K562 (cell line): Measurements from ENCODE around the gene GDF15. TPM values are rescaled to one million over a fixed set of nuclear protein-coding genes. Genes with fewer than 3 reads are reported as not detected.

Experiments used
- CHD4 ChIP-seq: fragments of 200-600 bp; sonication (generic); IDR thresholded peaks from 3 replicates; pipeline ENCODE4 v1.6.1; 2012; ENCODE audit warnings: low read depth, mild to moderate bottlenecking, mixed read lengths, low read length, inconsistent platforms; ENCODE audit not compliant: insufficient read depth, insufficient replicate concordance, poor library complexity, severe bottlenecking
- CLOCK ChIP-seq: fragments of 250-450 bp; sonication (Bioruptor Pico); IDR thresholded peaks from 2 replicates; pipeline ENCODE4 v1.4.0; 2020; ENCODE audit warnings: mild to moderate bottlenecking, moderate library complexity, borderline replicate concordance
- EWSR1 ChIP-seq: fragments of 450-650 bp; IDR thresholded peaks from 2 replicates; pipeline ENCODE4 v1.6.1; 2018; ENCODE audit warnings: borderline replicate concordance, mild to moderate bottlenecking, low read depth, moderate library complexity; ENCODE audit not compliant: partially characterized antibody
- HDGF ChIP-seq: fragments of 450-650 bp; IDR thresholded peaks from 2 replicates; pipeline ENCODE4 v1.6.1; 2016
- HINFP ChIP-seq: fragments of 450-650 bp; conservative IDR thresholded peaks from 2 replicates; pipeline ENCODE4 v1.6.1; 2016; ENCODE audit warnings: missing genetic modification characterization, low read depth, mild to moderate bottlenecking, control low read depth, missing compliant biosample characterization
- HNRNPK ChIP-seq: fragments of 200-400 bp; formaldehyde crosslinking; IDR thresholded peaks from one replicate; pipeline ENCODE4 v1.6.1; 2018; ENCODE audit warnings: mild to moderate bottlenecking, low read depth, low read length; ENCODE audit not compliant: poor library complexity, severe bottlenecking
- JUND ChIP-seq, 2 experiments: IDR thresholded peaks; 2 replicates in 1 of 2; 3 replicates in 1 of 2; pipeline ENCODE4 v1.6.1; 2011; ENCODE audit warnings: borderline replicate concordance in 2 of 2, low read depth in 2 of 2, low read length in 2 of 2, improper control_type of control experiment in 1 of 2, missing biosample characterization in 1 of 2, missing genetic modification characterization in 1 of 2, missing genetic modification reagents in 1 of 2
- KAT2B ChIP-seq: IDR thresholded peaks from one replicate; pipeline ENCODE4 v1.6.1; 2012; ENCODE audit warnings: low read depth, mild to moderate bottlenecking, control low read depth, inconsistent platforms, low read length, moderate library complexity
- KDM1A ChIP-seq, 2 experiments: fragments of 450-650 bp; IDR thresholded peaks; 2 replicates each; pipeline ENCODE4 v1.6.1; 2016; ENCODE audit warnings: mild to moderate bottlenecking in 2 of 2
- MECOM ChIP-seq: fragments of 250-450 bp; sonication (Bioruptor Pico); IDR thresholded peaks from 2 replicates; pipeline ENCODE4 v1.8.0; 2022; ENCODE audit warnings: inconsistent platforms
- MEF2D ChIP-seq: conservative IDR thresholded peaks from 2 replicates; pipeline ENCODE4 v1.6.1; 2016; ENCODE audit warnings: low read depth, missing genetic modification characterization, missing compliant biosample characterization
- NR4A1 ChIP-seq, 2 experiments: fragments of 250-450 bp in 1 of 2; fragments of 450-650 bp in 1 of 2; sonication (Bioruptor Pico) in 1 of 2; IDR thresholded peaks; 2 replicates each; pipeline versions ENCODE4 v1.4.0 to v1.6.1; 2016 to 2020; ENCODE audit warnings: mild to moderate bottlenecking in 2 of 2, missing compliant biosample characterization in 1 of 2, missing genetic modification characterization in 1 of 2, moderate library complexity in 1 of 2
- OTX1 ChIP-seq: fragments of 450-650 bp; formaldehyde crosslinking; IDR thresholded peaks from 2 replicates; pipeline ENCODE4 v1.4.0; 2022; ENCODE audit warnings: mild to moderate bottlenecking
- RAD21 ChIP-seq, 2 experiments: fragments of 250-450 bp in 1 of 2; fragments of 450-650 bp in 1 of 2; sonication (Bioruptor Pico) in 1 of 2; formaldehyde crosslinking in 1 of 2; IDR thresholded peaks in 1 of 2; conservative IDR thresholded peaks in 1 of 2; 2 replicates each; pipeline versions ENCODE4 v1.4.0 to v1.8.0; 2020 to 2022; ENCODE audit warnings: mild to moderate bottlenecking in 2 of 2, moderate library complexity in 1 of 2
- RBM25 ChIP-seq: fragments of 200-400 bp; formaldehyde crosslinking; IDR thresholded peaks from 2 replicates; pipeline ENCODE4 v1.6.1; 2018; ENCODE audit warnings: low read length, low read depth, moderate library complexity; ENCODE audit not compliant: severe bottlenecking
- RBM39 ChIP-seq: fragments of 200-400 bp; formaldehyde crosslinking; optimal IDR thresholded peaks from 2 replicates; pipeline ENCODE3; 2018; ENCODE audit warnings: low read depth, low read length
- SMC3 ChIP-seq: conservative IDR thresholded peaks from 2 replicates; pipeline ENCODE4 v1.6.1; 2011; ENCODE audit warnings: low read depth, low read length, improper control_type of control experiment; ENCODE audit not compliant: insufficient read depth
- TCF7L2 ChIP-seq: fragments of 150-350 bp; IDR thresholded peaks from 2 replicates; pipeline ENCODE4 v1.6.1; 2016; ENCODE audit warnings: low read depth, mild to moderate bottlenecking, low read length, moderate library complexity
- ZNF23 ChIP-seq: fragments of 250-450 bp; sonication (Bioruptor Pico); IDR thresholded peaks from 2 replicates; pipeline ENCODE4 v1.4.0; 2020; ENCODE audit warnings: mild to moderate bottlenecking
- ZNF584 ChIP-seq: fragments of 200-800 bp; sonication (Bioruptor generic); IDR thresholded peaks from 2 replicates; pipeline ENCODE4 v1.6.1; 2016; ENCODE audit warnings: low read depth, mild to moderate bottlenecking, missing genetic modification characterization, missing compliant biosample characterization
- ZNF695 ChIP-seq: fragments of 450-650 bp; formaldehyde crosslinking; IDR thresholded peaks from 2 replicates; pipeline ENCODE4 v1.4.0; 2020; ENCODE audit warnings: mild to moderate bottlenecking, moderate library complexity
- ZNF785 ChIP-seq: fragments of 250-450 bp; sonication (Bioruptor Pico); IDR thresholded peaks from 2 replicates; pipeline ENCODE4 v1.4.0; 2020; ENCODE audit warnings: mild to moderate bottlenecking
- polyA plus RNA-seq, 8 experiments: library from polyadenylated mRNA; depleted of rRNA in 4 of 8; stranded (reverse) in 5 of 8; unstranded in 3 of 8; fragments of >200 nt; fragmentation: Nextera tagmentation in 2 of 8; fragmentation: Illumina TruSeq in 1 of 8; extraction: Ambion mirVana in 2 of 8; extraction: Trizol in 1 of 8; gene quantifications; 2 replicates each; pipeline versions ENCODE4 v1.2.1 to v1.2.3, GENCODE V29; 2011 to 2014; ENCODE audit warnings: inconsistent platforms in 1 of 8, missing spikeins in 1 of 8
- total RNA-seq, 7 experiments: library from RNA; depleted of rRNA in 6 of 7; stranded (reverse); fragments of >200 nt in 6 of 7; fragmentation: Illumina TruSeq in 2 of 7; extraction: Trizol in 2 of 7; gene quantifications; 2 replicates each; pipeline versions ENCODE4 v1.2.1 to v1.2.3, GENCODE V29; 2011 to 2021; ENCODE audit warnings: low replicate concordance in 1 of 7
- TF ChIP-seq, protein P1 (sequence below): fragments of 250-450 bp; sonication (Bioruptor Pico); IDR thresholded peaks from 2 replicates; pipeline ENCODE4 v1.6.1; 2021; ENCODE audit warnings: mild to moderate bottlenecking

Gene GDF15
- total and polyA plus RNA-seq, 9 of the 15 experiments (the other 6 are each of a cell fraction or from before 2014, with no cell fraction given), result 2.3 to 82.4 (median 12.5) TPM

DNA sequence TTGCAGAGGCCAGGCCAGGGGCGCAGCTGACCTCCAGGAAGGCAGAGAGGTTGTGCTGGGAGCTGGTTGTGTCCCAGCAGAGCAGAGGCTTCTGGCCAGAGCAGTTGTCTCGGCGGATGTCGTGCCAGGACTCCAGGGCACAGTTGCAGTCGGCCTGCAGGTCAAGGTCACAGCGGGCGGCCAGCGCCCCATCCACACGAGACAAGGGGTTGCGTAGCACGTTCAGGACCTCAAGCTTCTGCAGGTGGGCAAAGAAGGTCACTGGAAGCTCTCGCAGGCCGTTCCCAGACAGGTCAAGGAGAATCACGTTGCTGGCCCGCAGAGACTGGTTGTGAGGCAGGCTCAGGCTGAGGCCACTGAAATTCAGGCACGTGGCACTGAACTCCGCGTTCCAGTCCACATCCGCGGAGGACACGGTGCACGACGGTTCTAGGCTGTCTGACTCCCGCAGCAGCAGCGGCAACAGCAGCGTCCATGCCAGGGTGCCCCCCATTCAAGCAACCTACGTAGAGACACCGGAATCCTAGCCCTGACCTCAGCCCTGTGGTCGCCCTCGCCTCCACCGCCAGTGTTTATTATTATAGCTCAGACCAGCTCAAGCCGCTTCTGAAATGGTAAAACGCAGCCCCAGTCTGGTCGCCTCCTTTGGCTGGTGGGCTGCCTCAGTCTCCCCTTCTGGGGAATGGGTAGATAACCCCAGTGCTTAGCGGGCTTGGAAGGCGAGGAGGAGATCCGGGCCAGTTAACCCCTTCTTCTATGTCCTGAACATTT lies 10.7 kb downstream of the GDF15 start (continued):
- no peak for TF ChIP-seq HINFP (tag)
- no peak for TF ChIP-seq OTX1 (CRISPR knock-in tag)
- no peak for TF ChIP-seq MEF2D (tag)
- no peak for TF ChIP-seq ZNF584 (CRISPR knock-in tag)
- TF ChIP-seq EWSR1, result no peak
- TF ChIP-seq CLOCK (CRISPR knock-in tag), result no peak
- TF ChIP-seq, protein P1, sequence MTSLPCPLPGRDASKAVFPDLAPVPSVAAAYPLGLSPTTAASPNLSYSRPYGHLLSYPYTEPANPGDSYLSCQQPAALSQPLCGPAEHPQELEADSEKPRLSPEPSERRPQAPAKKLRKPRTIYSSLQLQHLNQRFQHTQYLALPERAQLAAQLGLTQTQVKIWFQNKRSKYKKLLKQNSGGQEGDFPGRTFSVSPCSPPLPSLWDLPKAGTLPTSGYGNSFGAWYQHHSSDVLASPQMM (CRISPR knock-in tag), result no peak
- TF ChIP-seq JUND (IDR thresholded peaks at IDR 0.05; ENCODE audit: borderline replicate concordance, low read depth, low read length), result no peak
- TF ChIP-seq JUND (tag; IDR thresholded peaks at IDR 0.05; ENCODE audit: borderline replicate concordance, low read depth, low read length), result no peak
- TF ChIP-seq ZNF23, result no peak
- TF ChIP-seq KDM1A (IDR thresholded peaks at IDR 0.05), result peak in 1 of 2 experiments; percentile 84; a peak in 3 of 4 replicates
- no peak for TF ChIP-seq MECOM (CRISPR knock-in tag)
- TF ChIP-seq NR4A1 (CRISPR knock-in tag; IDR thresholded peaks at IDR 0.05), result no peak
- TF ChIP-seq NR4A1 (tag; IDR thresholded peaks at IDR 0.05), result no peak
- TF ChIP-seq CHD4, result no peak
- no peak for TF ChIP-seq SMC3
- no peak for TF ChIP-seq ZNF695 (CRISPR knock-in tag)
- TF ChIP-seq RBM39, result no peak
- no peak for TF ChIP-seq RAD21 (CRISPR knock-in tag; conservative IDR thresholded peaks at IDR 0.05 in 1 of 2, IDR thresholded peaks at IDR 0.05 in 1 of 2)
- TF ChIP-seq HNRNPK, result no peak
- TF ChIP-seq TCF7L2, result no peak
- TF ChIP-seq KAT2B, result no peak
- TF ChIP-seq ZNF785 (CRISPR knock-in tag), result no peak
- TF ChIP-seq RBM25, result peak; percentile 89
- no peak for TF ChIP-seq HDGF
